HG02943 (cell line): Measurements from ENCODE around the gene CHRNB2.

Experiments
- ATAC-seq: cut with Tn5 transposase; IDR thresholded peaks from one replicate; pipeline ENCODE4 v1.9.1; 2021; ENCODE audit warnings: mild to moderate bottlenecking, low read depth, moderate library complexity; ENCODE audit not compliant: unreplicated experiment

CHRNB2 gene

DNA sequence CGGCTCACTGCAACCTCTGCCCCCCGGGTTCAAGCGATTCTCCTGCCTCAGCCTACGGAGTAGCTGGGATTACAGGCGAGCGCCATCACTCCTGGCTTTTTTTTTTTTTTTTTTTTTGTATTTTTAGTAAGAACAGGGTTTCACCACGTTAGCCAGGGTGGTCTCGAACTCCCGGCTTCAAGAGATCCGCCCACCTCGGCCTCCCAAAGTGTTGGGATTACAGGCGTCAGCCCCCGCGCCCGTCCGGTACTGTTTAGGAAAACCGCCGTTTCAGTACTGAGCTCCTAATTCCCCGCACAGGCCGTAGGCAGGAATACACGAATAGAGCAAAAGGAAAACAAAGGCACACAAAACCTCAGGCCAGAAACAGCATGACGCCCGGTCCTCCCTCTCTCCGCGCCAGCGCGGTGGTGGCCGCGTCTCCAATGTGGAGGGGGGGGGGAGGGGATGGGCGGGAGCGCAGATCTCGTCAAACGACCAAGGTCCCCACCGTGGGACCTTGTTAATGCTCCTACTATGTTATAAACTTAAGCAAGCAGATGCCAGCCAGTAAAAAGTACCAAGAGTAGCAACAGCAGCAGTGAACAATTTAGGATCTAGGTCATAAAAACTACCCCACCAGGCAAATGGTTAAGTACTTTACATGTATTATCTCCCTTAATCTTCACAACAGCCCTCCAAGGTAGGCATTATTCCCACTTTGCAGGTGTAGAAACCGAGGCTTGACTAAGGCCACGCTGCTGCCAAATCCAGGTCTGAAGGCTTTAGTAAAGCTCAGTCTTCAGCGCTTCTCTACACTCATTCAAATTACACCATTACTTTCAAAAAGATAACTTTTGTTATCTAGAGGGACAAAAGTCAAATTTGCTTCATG lies 41.1 kb downstream of the CHRNB2 start:
- ATAC-seq = no peak

DNA sequence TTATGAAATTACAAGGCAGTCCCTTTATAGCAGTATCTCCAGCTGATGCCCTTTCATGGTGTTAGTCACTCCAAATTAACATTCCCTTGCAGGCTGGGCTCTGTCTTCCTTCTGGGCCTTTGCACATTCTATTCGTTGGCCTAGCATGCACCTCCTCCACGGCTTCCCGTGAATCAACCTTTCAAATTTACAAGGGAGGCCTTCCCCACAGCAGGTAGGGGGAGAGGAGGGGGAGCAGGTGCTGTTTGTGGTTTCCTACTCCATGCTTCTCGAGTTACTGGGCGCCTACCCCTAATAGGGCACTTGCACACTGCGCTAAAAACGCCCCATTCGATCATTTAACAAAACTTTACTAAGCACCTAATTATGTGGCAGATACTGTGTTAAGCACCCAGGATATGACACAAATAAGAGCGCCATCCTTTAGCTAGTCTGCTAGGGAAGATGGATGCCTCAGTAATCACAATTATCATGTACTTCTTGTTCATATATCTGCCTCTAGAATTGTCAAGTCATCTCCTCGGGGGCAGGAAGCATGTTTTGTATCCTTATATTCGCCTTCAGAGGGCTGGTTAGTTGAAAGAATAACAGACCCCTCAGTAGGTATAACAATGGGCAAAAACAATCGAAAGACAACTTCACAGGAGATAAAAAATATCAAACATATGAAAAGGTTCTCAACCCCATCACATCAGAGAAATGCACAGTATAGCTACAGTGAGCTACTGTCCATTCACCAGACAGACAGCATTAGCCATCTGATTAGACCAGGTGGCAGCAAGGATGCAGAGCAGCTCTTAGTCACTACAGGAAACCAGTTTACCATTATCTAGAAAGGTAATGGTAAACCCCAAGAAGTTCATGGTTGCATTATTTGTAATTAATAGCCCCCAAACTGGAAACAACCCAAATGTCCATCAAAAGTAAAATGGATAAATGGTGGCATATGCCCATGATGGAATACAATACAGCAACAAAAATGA lies 42.1 kb downstream of the CHRNB2 start:
- no peak for ATAC-seq

DNA sequence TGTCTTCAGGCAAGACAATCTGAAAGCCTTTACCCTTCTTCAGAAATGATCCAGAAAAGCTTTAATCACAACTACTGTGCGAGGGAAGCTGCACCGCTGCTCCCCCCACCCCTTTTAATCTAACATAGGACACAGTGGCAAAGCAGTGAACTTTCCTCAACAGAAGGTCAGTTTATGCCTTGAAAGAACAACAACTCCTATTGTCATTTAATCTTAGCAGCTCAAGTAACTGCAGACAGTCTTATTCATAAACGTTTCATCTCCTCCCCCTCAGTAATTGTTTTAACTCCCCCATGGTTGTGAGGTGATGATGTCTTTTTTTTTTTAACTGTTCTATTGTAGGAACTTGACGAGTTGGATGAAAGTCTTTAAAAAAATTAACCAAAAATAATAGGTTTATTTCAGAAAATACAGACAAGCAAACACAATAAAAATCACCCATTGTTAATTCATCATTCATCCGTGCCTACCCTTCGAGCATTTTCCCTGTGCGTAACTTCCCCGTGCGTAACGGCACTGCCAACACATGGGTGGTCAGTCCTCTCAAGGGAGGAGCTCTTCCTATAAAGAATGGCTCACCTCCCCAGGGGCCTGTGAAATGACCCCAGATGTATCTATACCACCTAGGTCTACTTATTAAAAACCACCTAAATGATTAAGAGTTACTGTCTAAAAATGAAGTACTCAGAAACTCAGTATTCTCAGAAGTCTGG lies 43.7 kb downstream of the CHRNB2 start:
- no peak for ATAC-seq

DNA sequence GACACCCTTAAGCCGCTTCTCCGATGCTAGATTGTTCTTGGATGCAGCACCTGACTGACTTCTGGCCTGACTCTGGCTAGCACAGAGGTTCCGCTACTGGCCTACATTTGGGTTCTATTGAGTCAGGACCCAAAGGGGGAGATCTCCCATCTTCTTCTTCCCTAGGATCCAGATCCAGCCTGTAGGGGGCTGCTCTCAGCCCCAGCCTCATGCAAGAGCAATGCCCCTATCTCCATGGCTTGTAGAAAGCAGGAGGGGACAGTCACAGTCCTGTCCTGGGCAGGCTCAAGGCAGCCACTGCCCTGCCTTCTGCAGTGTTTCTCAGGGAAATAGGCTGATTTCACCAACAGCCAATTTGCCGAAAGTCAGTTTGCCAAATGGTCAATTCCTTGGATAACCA lies 46.7 kb downstream of the CHRNB2 start:
- no peak for ATAC-seq

DNA sequence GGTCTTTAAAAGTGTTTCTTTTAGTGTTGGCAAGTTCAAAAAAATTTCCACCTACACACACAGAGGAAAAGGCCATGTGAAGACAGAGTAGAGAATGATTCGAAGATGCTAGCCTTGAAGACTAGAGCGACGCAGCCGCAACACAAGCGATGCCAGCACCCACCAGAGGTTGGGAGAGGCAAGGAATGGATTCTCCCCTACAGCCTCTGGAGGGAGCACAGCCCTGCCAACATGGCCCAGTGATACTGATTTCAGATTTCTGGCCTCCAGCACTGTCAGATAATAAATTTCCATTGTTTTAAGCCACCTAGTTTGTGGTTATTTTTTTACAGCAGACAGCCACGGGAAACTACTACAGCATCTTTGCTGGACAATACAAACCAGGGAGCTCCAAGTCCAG lies 47.3 kb downstream of the CHRNB2 start:
- no peak for ATAC-seq

DNA sequence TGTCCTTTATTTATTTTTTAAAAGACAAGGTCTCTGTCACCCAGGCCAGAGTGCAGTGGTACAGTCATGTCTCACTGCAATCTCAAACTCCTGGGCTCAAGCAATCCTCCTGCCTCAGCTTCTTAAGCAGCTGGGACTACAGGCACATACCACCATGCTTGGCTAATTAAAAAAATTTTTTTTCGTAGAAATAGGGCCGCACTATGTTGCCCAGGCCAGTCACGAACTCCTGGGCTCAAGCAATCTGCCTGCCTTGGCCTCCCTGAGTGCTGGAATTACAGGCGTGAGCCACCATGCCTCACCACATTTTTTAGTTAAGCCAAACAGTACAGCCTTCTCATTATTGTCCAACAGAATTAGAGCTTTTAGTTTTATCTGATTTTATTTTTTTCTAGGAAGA lies 47.8 kb downstream of the CHRNB2 start:
- ATAC-seq = no peak

DNA sequence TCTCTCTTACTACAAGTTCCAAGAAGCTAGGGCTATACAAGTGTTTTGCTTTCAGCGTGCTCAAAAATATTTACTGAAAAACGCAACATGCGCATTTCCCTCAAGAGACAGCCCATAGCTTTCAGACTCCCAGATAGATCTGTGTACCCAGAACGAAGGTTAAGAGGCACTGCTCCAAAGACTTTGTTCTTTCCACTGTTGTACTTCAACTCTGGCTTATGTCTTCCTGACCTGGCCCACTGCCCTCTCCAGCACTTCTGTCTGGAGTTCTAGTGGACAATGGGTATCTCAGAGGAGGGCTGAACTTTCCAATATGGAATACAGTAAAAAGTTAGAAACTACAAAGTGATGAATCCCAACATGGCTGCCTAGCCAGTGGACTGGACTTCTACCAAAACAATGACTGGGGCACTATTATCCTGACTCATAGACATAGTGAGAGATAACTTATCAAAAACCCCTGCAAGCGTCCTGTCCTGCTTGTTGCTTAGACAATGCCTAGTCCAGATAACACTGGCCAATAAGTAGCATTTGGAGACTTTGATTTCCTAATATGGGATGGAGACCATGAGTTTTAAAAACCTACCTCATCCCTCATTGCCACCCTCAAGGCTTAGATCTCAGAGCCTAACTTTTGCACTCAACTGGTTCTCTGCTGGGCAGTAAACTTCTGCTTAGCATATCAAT lies 49.2 kb downstream of the CHRNB2 start:
- ATAC-seq = no peak

DNA sequence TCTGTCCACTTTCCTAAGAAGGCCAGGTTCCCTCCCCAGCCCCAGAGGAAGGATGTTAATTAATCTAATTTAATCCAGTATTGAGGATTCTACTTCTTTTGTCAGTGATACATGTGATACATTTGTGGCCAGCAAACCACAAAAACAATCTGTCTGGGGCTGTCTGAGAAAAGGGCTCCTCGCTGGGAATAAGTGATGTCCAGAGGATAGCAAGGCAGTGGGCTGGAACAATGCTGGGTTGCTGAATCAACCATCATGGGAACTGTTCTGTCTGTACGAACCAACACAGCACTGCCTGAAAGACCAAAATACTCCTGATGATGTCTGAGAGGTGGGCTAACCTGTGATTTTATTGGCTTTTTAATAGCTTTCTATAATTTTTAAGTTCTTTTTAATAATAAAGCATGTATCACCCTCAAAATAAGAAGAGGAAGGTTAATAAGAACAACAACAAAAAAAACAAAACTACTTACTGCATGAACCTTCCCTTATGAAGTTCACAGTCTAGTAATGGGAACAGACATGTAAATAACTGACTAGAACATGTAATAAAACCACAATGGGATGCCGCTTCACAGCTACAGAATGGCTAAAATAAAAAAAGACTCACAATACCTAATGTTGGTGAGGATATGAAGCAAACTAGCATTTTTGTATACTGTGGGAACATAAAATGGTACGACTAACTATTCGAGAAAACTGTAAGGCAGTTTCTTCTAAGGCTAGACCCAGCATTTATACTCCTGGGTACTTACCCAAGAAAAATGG lies 51.8 kb downstream of the CHRNB2 start:
- ATAC-seq = no peak

DNA sequence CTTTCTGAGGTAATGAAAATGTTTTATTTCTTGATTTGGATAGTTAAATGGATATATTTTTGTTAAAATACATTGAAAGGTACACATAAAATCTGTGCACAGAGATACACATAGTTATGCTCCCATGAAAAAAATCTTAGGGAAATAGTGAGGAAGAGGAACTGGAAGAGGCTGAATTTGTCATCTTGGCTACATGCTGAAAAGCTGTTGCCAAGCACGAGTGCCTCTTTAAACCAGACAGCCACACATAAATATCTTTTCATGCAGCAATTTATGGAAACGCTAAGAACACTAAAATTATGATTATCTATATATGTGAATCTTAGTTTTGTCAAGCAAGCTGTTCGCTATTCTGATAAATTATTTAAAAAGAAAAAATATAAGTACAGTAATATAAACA lies 53.2 kb downstream of the CHRNB2 start:
- ATAC-seq = no peak

DNA sequence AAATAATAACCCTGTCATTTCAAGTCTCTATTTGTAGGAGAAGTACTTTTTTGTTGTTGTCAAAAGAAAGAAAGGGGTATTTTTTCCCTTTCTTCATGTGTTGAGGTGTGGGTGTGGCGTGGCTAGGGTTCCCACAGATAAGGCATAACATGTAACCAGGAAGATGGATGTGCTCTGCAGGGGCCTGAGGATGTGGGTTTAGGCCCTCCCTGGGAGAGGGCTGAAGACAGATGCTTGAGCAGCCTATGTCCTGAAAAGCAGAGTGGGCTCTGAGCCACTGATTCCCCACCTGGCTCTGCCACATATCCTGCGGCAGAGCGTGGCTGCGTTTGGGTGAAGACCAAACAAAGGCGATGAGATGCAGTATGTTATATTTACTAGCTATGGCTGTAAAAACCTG lies 54.3 kb downstream of the CHRNB2 start:
- ATAC-seq = no peak

DNA sequence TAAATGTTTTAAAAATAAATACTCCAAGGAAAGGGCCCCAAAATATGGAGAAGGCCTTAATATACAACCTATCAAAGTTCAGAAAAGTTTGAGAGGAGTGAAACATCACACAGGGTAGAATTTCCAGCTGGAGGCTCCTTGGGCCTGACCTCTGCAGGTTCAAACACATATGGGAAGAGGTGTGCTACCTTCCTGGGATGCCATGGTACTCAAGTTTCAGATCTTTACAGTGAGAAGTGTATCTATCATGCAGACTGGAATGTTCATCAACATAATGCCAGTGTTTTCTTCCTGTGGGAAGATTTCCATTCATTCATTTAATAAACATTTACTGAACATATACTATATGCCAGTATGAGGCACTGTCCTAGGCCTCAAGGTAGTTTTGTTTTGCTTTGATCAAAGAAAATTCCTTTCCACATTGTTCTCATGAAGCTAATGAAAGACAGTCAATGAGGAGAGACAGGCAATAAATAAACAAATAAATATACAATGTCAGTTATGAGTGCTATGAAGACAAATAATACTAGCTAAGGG lies 55.0 kb downstream of the CHRNB2 start:
- ATAC-seq = no peak

DNA sequence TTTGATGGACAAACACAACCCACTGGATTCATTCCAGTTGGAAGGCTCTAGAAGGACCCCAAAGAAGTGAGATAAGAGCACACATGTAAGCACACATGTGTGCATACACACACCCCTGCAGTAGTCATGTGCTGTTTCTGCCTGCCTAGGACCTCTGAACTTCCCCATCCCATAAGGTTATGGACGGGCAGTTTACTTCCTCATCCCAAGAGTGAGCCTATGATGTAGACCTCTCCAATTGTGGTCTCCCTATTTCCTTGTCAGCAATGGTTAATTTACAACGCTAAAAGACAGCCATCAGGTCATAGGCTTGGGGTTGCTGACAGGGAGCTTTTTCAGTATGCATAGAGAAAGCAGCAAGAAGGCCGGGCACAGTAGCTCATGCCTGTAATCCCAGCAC lies 55.8 kb downstream of the CHRNB2 start:
- ATAC-seq = no peak

DNA sequence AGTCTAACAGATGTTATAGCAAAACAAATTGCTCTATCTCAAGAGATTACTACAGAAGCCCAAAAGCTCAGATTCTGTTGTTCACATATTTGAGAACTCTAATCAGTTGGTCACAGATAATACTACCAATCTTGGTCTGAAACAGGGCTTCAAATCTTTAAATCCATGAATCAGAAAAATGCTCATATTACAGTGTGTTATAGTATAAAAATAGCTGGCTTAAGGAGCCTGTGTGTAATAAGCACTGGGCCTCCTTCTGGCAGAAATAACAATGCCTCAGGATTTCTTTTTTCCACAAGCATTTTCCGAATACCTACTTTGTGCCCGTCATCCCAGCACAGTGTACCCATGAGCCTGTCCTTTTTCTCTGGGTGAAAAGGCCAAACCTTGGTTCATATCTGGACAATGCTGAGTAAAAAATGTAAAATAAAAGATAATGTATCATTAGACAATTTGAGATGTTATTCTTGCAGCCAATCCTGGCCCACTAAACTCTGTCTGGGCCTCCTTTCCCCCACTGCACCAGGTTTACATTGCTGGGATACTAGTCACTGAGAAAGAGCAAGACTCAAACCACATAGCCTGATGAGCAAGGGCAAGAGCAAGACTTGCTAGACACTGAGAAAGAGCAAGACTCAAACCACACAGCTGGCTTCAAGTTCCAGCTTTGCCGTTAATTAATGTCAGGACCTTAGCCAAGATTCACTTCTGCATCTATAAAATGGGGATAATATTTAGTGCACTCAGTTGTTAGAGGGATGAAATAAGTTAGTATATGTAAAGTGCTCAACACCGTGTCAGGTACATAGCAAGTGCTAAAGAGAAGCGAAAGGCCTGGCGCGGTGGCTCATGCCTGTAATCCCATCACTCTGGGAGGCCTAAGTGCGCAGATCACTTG lies 57.4 kb downstream of the CHRNB2 start:
- no peak for ATAC-seq

DNA sequence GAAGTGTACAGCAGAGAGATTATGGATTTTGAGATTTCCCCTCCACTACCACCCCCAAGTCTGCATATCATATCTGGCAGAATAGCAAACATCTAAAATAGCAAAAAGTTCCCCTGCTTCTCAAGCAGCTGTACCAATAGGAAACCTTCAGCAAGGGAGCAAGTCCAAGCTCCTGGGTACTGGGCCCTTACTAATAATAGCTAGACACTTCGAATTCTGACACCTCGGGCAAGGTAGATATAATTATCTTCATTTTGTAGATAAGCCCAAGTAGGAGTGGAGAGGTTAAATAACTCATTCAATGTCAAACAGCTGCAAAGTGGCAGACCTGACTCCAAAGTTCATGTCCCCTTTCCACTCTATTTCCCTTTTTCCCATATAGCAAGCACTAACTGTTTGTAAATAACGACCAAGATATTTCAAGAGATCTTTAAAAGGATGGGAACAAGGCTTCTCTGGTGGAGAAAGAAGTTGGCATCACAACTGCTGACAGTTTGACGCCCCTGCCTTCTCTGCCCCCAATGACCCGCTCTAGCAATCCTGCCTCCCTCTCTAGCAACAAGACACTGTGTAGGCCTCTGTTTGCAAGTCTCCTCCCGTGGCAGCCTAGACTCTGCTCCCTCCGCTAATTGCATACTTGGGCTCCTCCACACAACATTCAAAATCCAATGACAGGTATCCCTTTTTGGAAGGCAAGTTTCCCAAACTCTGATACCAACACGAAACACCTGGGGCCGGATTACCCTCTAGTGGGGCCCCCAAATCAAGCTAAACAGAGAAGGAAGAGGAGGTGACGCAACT lies 59.1 kb downstream of the CHRNB2 start:
- ATAC-seq = no peak

DNA sequence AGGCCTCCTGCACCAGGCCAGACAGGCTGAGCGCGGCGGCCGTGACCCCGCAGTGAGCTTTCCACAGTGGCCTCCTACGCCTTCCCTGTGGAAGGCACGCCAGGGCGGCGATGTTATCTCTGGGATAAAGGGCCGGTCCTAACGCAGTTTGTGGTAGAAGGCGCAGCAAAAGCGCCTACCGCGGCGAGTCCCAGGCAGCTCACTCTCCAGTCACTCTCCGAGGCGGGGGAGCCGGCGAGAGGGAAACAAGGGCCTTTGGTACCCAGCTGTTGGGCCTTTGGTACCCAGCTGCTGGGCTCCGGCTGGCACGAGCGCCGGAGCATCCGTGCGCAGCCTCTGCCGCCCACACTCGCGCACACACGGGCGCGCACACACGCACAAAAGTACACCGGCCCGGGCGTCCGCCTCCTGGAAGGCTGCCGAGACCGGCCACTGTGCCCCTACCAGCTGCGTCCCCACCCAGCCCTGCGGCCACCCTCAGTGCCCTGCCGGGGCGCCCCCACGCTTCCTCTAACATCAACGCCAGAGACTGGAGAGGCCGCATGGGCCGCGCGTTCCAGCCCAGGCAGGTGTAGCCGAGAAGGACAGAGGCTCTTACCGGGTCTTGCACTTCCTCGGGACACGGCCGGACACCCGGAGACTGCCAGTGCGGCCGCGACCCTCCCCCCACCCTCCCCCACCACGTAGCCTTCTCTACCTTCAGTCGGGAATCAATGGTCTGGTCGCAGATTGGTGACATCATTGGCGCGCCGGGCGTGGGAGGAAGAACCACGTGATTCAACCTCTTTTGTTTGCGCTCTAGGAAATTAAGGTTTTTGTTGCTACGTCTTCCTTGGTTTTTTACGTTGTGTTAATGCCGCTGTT lies 59.9 kb downstream of the CHRNB2 start:
- ATAC-seq = no peak

DNA sequence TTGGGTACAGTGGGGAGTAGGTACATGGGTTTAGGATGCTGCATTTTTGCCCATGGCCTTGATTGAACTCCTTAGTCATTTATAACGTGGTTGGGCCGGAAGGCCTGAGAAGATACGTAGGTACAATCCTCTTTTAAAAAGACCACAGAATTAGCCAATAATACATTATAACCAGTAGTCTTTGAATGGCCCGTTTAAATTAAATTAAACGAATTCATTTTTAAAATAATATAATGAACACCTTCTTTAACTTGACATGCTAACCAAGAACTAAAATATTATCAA lies 60.5 kb downstream of the CHRNB2 start:
- no peak for ATAC-seq
